GM12892 (cell line): ENCODE measurements around the gene CRIP2.

Experiments used
- POLR2A ChIP-seq: IDR thresholded peaks from 2 replicates; pipeline ENCODE4 v1.6.1; 2011; ENCODE audit warnings: low read depth, low read length, control low read depth
- POLR2AphosphoS5 ChIP-seq: IDR thresholded peaks from 2 replicates; pipeline ENCODE4 v1.6.1; 2011; ENCODE audit warnings: low read depth, low read length, control low read depth

GRCh38 chr14:105425823-105426247, 48.8 kb upstream of the CRIP2 start:
- TF ChIP-seq POLR2A (no peak), POLR2AphosphoS5 (no peak)
